MG63 (cell line): ENCODE measurements around the gene HES3. TPM values are rescaled to one million over a fixed set of nuclear protein-coding genes. Genes with fewer than 3 reads are reported as not detected.

ENCODE experiments used
- DNase-seq: peaks from one replicate; pipeline ENCODE4 v3.0.0-alpha.2; 2020
- H3K27me3 ChIP-seq: fragments of 250-450 bp; sonication (Bioruptor Pico); 2 replicates; pipeline ENCODE4 v1.5.1; 2020; ENCODE audit warnings: mild to moderate bottlenecking, moderate library complexity
- H3K36me3 ChIP-seq: fragments of 250-450 bp; sonication (Bioruptor Pico); 2 replicates; pipeline ENCODE4 v1.5.1; 2020; ENCODE audit warnings: mild to moderate bottlenecking, moderate library complexity
- H3K4me3 ChIP-seq: fragments of 250-450 bp; sonication (Bioruptor Pico); 2 replicates; pipeline ENCODE4 v1.5.1; 2020; ENCODE audit warnings: mild to moderate bottlenecking, moderate library complexity
- H3K9me3 ChIP-seq: fragments of 250-450 bp; sonication (Bioruptor Pico); 2 replicates; pipeline ENCODE4 v1.5.1; 2020; ENCODE audit warnings: mild to moderate bottlenecking, moderate library complexity
- total RNA-seq: library from RNA; depleted of rRNA; stranded (reverse); fragments of >200 nt; shearing (Covaris generic); gene quantifications from 2 replicates; pipeline ENCODE4 v1.2.3, GENCODE V29; 2014; ENCODE audit warnings: low replicate concordance; rRNA removed

Gene HES3
- total RNA-seq: not detected in 2 replicates

DNA sequence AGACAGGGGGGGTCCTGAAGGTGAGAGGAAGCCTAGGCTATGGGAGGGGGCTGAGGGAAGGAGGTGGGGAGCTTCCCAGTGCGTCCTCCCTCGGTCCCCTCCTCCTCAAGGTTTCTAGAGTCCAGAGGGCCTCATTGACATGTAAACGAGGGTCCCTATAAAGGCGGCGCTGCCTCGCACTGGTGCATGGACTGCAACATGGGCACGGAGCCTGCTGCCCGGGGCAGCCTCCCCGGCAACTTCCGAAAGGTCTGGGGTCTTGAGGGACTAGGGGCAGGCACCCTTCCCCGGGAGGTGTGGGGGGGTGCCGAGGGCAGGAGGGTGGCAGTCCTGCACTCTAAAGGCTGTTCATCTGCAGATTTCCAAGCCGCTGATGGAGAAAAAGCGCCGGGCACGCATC is at the start of gene HES3:
Gene HES3 (plus strand): TSS at position 187 of the 400 bp plus-strand sequence. CDS start 187 bp downstream, at position 374.
- H3K27me3 ChIP-seq: peaks cover 17% of the 10 kb centered on the region
- H3K4me3 ChIP-seq: no peak within 1 kb of the TSS
- no peaks in the 10 kb centered on the region for H3K36me3 ChIP-seq
- no peaks in the 10 kb centered on the region for H3K9me3 ChIP-seq
- no peak for DNase-seq

- Histone ChIP-seq H3K36me3 (peaks cover 64% of the 10 kb centered on the region), H3K9me3 (no peaks in the 10 kb centered on the region), H3K4me3 (peak overlapping the region; percentile 97), H3K27me3 (no peaks in the 10 kb centered on the region)
- DNase-seq: no peak
Observed at GRCh38 chr1:6197746-6198427, 46.1 kb upstream of the HES3 start.

DNA sequence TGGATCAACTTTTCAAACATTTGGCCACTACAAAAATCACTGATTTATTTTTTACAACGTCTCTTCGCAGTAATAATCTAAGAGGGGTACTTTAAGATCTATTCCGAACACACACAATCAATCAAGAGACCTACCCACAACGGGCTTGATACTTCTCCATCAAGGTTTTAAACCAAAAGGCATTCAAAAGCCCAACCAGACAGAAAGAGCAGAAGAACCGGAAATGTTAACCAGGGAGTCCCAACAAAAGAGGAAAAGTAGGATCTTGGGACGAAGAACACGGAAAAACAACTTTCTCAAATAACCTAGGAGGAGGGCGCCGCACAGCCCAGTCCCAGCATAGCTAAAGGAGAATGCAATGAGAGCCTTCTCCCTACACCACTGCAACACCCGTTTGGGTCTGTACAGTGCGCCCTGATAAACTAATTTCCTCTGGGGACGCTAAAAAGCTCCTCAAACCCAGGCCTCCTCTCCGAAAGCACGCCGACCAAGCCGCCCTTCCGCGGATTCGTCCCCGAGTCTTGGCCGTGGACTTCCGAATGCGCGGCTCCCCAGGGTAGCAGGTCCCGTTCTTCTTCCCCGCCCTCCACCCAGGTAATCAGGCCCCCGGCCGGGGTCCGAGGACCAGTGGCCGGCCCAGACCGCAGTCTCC is 45.2 kb upstream of the HES3 start:
- H3K36me3 ChIP-seq: peaks cover 58% of the 10 kb centered on the region
- peak overlapping the region; percentile 97 for H3K4me3 ChIP-seq
- no peak for DNase-seq
- no peaks in the 10 kb centered on the region for H3K27me3 ChIP-seq
- no peaks in the 10 kb centered on the region for H3K9me3 ChIP-seq

- Histone ChIP-seq H3K27me3 (no peaks in the 10 kb centered on the region), H3K4me3 (peak within 1 kb of the TSS; percentile 97), H3K9me3 (no peaks in the 10 kb centered on the region), H3K36me3 (peaks cover 50% of the 10 kb centered on the region)
- peak; percentile 98 for DNase-seq
Observed at GRCh38 chr1:6199298-6200187, 44.4 kb upstream of the HES3 start, which contains the start of gene RPL22. Gene RPL22, minus strand, starts transcription at chr1:6199595. Its CDS starts 22 bp downstream, at chr1:6199573.

DNA sequence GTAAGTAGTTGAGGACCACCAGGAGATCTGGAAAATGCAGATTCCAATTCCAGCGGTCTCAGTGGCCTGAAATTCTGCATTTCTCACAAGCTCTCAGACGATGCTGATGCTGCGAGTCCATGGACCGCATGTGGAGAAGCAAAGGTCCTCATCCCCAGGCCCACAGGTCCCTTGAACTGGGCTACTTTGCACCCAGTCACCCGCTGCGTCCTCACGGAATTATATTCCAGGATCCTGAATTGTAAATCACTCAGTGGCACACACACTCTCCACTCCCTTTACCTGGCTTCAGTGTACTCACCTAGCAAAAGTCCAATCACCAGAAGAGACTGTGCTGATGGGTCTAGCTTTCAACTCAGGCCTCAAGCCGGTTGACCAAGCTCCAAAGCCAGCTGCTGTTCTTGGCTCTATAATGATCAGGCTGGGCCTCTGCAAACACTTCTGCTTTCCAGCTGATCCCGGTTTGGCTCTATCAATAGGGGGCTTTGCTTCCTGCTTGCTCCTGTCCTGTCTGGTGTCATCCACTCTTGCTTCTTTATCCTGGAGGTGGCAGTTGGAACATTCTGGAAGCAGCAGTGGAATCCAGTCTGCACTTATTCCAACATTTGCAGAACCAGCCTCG is 43.7 kb upstream of the HES3 start:
- no peak for DNase-seq
- peaks cover 47% of the 10 kb centered on the region for H3K36me3 ChIP-seq
- H3K9me3 ChIP-seq: no peaks in the 10 kb centered on the region
- H3K27me3 ChIP-seq: no peaks in the 10 kb centered on the region
- H3K4me3 ChIP-seq: peak overlapping the region; percentile 97

DNA sequence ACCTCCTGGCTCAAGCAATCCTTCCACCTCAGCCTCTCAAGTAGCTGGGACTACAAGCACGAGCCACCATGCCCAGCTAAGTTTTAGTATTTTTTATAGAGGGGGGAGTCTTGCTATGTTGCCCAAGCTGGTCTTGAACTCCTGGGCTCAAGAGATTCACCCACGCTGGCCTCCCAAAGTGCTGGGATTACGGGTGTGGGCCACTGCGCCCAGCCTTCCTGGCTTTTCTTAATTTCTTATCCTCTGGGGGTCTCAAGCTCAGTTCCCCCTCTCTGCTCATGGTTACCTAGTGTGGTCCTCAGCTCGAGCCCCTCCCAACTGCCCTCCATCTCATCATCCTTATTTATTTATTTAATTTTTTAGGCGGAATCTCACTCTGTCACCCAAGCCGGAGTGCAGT is 41.7 kb upstream of the HES3 start:
- peaks cover 27% of the 10 kb centered on the region for H3K36me3 ChIP-seq
- H3K4me3 ChIP-seq: no peak overlapping the region
- H3K27me3 ChIP-seq: no peaks in the 10 kb centered on the region
- no peak for DNase-seq
- no peaks in the 10 kb centered on the region for H3K9me3 ChIP-seq

DNA sequence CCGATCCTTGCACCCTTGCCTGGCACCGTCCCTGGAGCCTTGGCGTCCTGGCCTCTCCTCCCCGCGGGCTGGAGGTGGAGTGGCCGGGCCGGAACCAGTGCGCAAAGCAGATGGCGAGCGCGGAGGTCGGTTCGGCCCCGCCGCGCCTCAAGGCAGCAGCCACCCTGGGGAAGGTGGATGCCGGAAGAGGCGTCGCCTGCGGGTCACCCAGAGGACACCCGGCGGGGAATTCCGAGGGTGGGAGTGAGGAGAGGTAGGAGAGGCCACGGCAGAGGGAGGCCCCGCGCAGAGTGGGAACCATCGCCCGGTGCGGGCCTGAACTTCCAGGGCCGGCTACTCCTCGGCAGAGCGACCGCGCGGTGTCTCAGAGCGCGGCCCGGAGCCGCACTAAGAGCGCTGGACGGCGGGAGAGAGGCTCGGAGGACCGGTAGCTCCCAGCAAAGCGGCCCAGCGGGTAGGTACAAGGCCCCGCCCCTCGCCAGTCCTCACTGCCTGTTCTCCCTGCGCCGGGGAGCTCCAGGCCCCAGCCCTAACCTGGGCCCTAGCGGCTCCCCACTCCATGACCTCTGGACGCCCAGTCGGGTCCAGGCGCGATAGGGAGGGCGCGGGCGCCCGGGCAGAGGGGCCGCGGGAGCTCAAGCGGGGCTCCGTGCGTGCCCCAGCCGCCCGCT is 38.0 kb upstream of the HES3 start, which contains the start of gene RNF207:
Gene RNF207 (plus strand): TSS at position 271 of the 671 bp plus-strand sequence. CDS start 417 bp downstream, outside the sequence.
- Histone ChIP-seq H3K4me3 (no peak within 1 kb of the TSS), H3K36me3 (peaks cover 14% of the 10 kb centered on the region), H3K27me3 (no peaks in the 10 kb centered on the region), H3K9me3 (no peaks in the 10 kb centered on the region)
- DNase-seq: no peak

DNA sequence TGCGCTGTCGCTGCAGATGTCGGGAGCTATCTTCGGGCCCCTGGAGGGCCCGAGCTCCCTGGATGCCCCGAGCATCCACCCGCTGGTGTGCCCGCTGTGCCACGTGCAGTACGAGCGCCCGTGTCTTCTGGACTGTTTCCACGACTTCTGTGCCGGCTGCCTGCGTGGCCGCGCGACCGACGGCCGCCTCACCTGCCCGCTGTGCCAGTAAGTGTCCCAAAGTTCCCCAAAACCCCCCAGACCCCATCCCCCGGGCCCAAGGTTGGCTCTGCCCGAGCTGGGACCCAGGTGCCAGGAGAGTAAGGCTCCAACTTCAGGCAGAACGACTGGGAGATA is 37.5 kb upstream of the HES3 start:
- DNase-seq: no peak
- Histone ChIP-seq H3K9me3 (no peaks in the 10 kb centered on the region), H3K36me3 (peaks cover 19% of the 10 kb centered on the region), H3K4me3 (no peak overlapping the region), H3K27me3 (no peaks in the 10 kb centered on the region)

DNA sequence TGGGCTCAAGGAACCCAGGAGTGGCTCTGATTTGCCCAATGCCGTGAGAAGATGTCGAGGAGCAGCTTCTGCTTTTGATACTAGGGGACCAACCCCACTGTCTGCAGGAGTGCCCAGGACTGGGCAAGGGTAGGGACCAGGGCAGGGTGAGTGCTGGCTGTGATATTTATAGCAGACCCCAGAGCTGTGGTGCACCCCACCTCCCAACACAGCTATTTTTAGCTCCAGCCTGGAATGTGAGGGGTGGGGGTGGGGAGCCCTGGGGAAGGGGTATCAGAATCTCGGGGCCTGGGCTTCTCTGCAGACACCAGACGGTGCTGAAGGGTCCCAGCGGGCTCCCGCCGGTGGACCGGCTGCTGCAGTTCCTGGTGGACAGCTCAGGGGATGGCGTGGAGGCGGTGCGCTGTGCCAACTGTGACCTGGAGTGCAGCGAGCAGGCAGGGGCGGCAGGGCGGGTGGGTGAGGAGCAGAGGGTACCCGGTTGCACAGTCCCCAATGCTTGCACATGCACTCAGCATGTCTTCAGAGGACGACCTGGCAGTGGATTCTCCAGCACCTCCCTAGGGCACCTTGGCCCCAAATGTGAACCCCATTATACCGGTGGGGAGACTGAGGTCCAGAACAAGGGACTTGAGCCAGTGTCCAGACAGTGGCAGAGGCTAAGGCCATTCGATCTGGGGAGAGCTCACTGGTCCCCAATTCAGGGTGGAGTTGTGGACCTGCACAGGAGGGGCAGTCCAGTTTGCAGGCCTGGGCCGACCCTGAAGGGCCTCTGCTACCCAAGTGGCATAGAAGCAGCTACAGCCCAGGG is 36.7 kb upstream of the HES3 start:
- H3K36me3 ChIP-seq: peaks cover 25% of the 10 kb centered on the region

DNA sequence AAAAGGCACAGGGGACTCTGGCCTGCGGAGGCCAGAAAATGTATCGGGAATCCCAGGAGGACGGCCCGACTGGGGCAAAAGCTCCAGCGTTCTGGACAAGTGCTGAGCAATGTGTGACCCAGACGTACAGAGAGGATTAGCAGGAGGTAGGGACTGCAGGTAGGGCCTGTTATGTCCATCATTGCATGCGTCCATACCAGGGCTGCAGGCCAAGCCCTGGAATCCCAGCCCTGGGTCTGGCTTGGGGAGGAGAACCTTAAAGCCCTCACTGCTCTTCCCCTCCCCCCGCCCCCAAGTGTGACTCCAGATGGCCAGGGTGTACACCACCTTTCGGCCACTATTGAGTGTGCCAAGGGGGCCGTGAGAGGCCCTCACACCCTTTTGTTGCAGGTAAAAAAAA is 36.1 kb upstream of the HES3 start:
- Histone ChIP-seq H3K27me3 (no peaks in the 10 kb centered on the region), H3K4me3 (peak overlapping the region; percentile 76), H3K9me3 (no peaks in the 10 kb centered on the region), H3K36me3 (peaks cover 29% of the 10 kb centered on the region)
- DNase-seq: no peak

More for the DNA sequence above, 36.7 kb upstream of the HES3 start:
- no peak for DNase-seq
- Histone ChIP-seq H3K4me3 (no peak overlapping the region), H3K27me3 (no peaks in the 10 kb centered on the region), H3K9me3 (no peaks in the 10 kb centered on the region)

GRCh38 chr1:6208723-6209660 is 35.0 kb upstream of the HES3 start:
- Histone ChIP-seq H3K36me3 (peaks cover 31% of the 10 kb centered on the region), H3K27me3 (no peaks in the 10 kb centered on the region), H3K4me3 (peak overlapping the region; percentile 76), H3K9me3 (no peaks in the 10 kb centered on the region)
- peak; percentile 80 for DNase-seq

DNA sequence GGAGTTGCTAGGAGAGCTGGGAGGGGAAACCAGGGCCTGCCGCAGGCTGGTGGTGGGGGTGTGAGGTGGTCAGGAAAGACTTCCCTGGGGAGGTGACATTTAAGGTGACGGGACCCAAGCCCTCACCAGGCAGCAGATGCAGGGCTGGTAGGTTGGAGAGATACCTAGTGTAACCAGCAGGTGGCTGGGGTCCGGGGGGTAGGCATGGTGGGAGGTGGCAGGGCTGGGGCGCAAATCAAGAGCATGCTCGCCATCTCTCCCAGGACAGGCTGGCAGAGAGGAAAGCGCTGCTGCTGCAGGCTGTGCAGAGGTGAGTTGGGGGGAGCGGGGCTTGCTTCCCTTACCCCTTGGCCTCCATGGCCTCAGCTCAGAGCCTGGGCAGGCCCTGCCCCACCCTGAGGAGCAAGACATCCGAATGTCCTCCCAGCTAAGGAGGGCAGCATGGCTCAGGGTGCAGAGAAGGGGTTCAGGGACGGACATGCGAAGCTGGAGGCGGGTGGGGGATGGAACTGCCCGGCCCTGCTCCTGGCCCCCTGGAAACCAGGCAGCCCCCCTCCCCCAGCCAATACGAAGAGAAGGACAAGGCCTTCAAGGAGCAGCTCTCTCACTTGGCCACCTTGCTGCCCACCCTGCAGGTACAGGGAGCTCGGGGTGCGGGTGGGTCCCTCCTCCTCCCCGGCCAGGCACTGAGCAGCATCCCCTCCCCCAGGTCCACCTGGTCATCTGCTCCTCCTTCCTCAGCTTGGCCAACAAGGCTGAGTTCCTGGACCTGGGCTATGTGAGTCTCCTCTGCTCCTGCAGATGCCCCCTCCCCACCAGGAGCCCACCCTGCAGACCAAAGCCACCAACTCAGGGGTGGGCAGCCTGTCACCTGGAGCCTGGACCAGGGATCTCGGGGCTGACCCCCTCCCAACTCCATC is 34.1 kb upstream of the HES3 start:
- no peaks in the 10 kb centered on the region for H3K27me3 ChIP-seq
- no peaks in the 10 kb centered on the region for H3K9me3 ChIP-seq
- H3K36me3 ChIP-seq: peaks cover 30% of the 10 kb centered on the region
- DNase-seq: peak; percentile 37
- peak overlapping the region; percentile 76 for H3K4me3 ChIP-seq

DNA sequence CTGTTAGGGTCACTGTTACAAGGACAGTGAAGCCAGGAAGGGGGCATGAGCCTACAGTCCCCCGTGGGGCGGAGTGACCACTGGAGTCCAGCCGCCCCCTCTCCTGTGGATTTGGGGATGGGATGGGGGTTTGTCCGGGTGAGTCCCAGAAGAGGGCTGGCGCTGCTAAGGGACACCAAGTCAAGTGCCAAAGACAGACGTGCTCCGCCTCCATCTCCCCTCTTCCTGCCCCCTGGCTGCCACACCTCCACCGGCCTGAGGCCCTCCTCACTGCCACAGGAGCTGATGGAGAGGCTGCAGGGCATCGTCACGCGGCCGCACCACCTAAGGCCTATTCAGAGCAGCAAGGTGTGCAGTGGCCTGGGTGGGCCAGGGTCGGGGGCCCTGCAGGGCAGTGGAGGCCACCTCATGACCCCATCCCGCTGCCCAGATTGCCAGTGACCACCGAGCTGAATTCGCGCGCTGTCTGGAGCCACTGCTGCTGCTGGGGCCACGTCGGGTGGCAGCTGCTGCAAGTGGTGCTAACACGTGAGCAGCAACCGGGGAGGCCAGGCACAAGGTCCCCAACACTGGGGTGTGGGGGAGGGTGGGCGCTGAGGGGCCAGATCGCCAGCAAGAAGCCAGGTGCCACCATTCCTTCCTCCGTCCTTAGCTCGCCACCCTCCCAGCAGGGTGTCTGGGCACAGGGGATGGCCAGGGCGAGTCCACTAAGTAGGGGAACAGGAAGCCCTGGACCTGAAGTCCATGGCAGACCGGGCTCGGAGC is 33.2 kb upstream of the HES3 start:
- Histone ChIP-seq H3K9me3 (no peaks in the 10 kb centered on the region), H3K27me3 (no peaks in the 10 kb centered on the region), H3K4me3 (no peak overlapping the region; the same call in 1 of the 2 replicates), H3K36me3 (peaks cover 32% of the 10 kb centered on the region)
- DNase-seq: no peak
